ENCODE measurements around the gene CREG2.

DNA sequence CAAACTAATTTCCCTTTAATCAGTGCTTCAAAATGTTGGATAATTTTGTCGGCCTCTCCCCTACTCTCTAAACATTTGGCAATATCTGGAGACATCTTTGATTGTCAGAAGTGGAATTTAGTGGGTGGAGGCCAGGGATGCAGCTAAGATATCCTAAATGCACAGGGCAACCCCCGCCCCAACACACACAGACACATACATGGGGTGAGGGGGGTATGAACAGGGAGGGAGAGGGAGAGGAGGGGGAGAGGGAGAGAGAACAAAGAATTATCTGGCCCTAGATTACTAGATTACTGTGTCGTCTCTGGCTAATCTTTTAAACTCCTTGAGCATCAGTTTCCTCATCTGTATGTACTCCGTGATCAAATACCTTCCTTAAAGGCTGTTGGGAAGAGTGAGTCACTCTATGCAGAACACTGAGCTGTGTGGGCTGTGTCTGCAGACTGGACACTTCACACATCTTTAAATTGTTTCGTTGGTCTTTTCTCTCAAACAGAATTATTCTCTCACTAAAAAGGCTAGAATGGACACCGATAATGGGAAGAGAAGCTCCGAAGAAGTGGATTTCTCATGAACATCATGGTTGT lies 81.7 kb downstream of the CREG2 start:
- TF ChIP-seq, protein P1, sequence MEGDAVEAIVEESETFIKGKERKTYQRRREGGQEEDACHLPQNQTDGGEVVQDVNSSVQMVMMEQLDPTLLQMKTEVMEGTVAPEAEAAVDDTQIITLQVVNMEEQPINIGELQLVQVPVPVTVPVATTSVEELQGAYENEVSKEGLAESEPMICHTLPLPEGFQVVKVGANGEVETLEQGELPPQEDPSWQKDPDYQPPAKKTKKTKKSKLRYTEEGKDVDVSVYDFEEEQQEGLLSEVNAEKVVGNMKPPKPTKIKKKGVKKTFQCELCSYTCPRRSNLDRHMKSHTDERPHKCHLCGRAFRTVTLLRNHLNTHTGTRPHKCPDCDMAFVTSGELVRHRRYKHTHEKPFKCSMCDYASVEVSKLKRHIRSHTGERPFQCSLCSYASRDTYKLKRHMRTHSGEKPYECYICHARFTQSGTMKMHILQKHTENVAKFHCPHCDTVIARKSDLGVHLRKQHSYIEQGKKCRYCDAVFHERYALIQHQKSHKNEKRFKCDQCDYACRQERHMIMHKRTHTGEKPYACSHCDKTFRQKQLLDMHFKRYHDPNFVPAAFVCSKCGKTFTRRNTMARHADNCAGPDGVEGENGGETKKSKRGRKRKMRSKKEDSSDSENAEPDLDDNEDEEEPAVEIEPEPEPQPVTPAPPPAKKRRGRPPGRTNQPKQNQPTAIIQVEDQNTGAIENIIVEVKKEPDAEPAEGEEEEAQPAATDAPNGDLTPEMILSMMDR (IDR thresholded peaks at IDR 0.05): no peak
- TF ChIP-seq POLR2A (IDR thresholded peaks at IDR 0.05): no peak
